Ramos (cell line): ENCODE results near the gene MYCBP2.
"Not testable (repeated sequence)": the region's sequence is repeated elsewhere in the genome, so short reads cannot be mapped to it uniquely, and the experiment has no call there.

Experiments used
- in situ Hi-C: fragments of 300-500 bp; cut with MboI; formaldehyde crosslinking; loops from one replicate; pipeline ENCODE4 v1.14.3; 2022; ENCODE audit warnings: low sequenced_read_pairs; ENCODE audit not compliant: unreplicated experiment

The MYCBP2 gene

GRCh38 chr13:77013853-77014542 is 312.9 kb downstream of the MYCBP2 start:
- in situ Hi-C loops, result no loop called here

- in situ Hi-C loops, result not testable (repeated sequence)
These were observed 317.2 kb downstream of the MYCBP2 start for GRCh38 chr13:77009719-77010118.

DNA sequence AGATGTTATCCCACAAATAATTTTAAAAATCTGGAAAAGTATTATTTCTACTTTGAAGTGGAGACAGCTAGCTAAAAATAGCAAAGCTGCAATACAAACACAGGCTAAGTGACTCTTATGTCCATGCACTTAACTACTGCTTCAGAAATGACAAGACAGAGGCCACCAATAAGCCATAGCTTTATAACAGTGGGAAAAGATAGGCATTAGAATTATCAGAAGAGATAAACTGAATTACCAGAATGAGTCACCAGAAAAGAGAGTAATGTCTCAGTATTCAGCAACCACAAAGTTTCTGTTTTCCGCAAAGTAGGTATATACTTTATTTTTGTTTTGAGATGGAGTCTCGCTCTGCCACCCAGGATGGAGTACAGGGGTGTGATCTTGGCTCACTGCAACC is 317.9 kb downstream of the MYCBP2 start:
- in situ Hi-C loops, result no loop called here

DNA sequence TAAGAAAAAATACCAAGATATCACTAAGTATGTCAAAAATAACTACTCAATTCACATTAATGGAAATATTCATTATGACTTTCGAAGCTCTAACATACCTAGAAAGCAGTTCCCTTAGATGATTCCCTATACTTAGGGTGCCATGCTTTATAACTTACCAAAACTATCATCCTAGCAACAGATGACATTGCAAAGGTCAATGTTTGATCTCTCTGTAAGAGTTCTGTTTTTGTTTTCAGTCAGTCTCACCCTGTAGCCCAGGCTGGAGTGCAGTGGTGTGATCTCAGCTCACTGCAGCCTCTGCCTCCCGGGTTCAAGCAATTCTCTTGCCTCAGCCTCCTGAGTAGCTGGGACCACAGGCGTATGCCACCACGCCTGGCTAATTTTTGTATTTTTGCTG is 318.6 kb downstream of the MYCBP2 start:
- in situ Hi-C loops, result not testable (repeated sequence)

- in situ Hi-C loops, result no loop called here
These were observed 324.2 kb downstream of the MYCBP2 start for GRCh38 chr13:77002590-77003190.

GRCh38 chr13:77001963-77002587 is 324.8 kb downstream of the MYCBP2 start:
- in situ Hi-C loops, result no loop called here

- in situ Hi-C loops, result no loop called here
These were observed 325.4 kb downstream of the MYCBP2 start for GRCh38 chr13:77001540-77001939.

- in situ Hi-C loops, result no loop called here
These were observed 326.4 kb downstream of the MYCBP2 start for GRCh38 chr13:77000475-77000874.
